GM18909 (cell line): ENCODE results near the gene PCDHB3.
"Not testable (repeated sequence)": the region's sequence is repeated elsewhere in the genome, so short reads cannot be mapped to it uniquely, and the experiment has no call there.

Experiments used
- ATAC-seq: cut with Tn5 transposase; IDR thresholded peaks from one replicate; pipeline ENCODE4 v1.9.1; 2021; ENCODE audit warnings: mild to moderate bottlenecking; ENCODE audit not compliant: unreplicated experiment, poor library complexity

Gene PCDHB3

GRCh38 chr5:141135030-141135717 is 34.9 kb downstream of the PCDHB3 start, which contains the start of gene PCDHB5:
PCDHB5 (plus strand) TSS chr5:141135206; CDS start chr5:141135435, 229 bp downstream.
- ATAC-seq, result no peak

GRCh38 chr5:141135718-141136266 is 35.5 kb downstream of the PCDHB3 start:
- no peak for ATAC-seq

GRCh38 chr5:141137346-141137745 is 37.1 kb downstream of the PCDHB3 start:
- ATAC-seq, result not testable (repeated sequence)

GRCh38 chr5:141149812-141150211 is 49.5 kb downstream of the PCDHB3 start, which contains the start of gene PCDHB6:
PCDHB6 (plus strand) TSS chr5:141150057; CDS start chr5:141150258, 201 bp downstream.
- ATAC-seq, result no peak

GRCh38 chr5:141150224-141150992 is 50.1 kb downstream of the PCDHB3 start:
- no peak for ATAC-seq

- no peak for ATAC-seq
Observed at GRCh38 chr5:141150993-141151325, 50.7 kb downstream of the PCDHB3 start.

- not testable (repeated sequence) for ATAC-seq
Observed at GRCh38 chr5:141151632-141152031, 51.4 kb downstream of the PCDHB3 start.

- not testable (repeated sequence) for ATAC-seq
Observed at GRCh38 chr5:141152096-141152495, 51.8 kb downstream of the PCDHB3 start.
